HG03196 (cell line): ENCODE data around the gene ENDOU.
A peak's percentile ranks its signal among the peaks of the same experiment; 100 is the strongest.

ENCODE experiments used
- ATAC-seq: cut with Tn5 transposase; IDR thresholded peaks from one replicate; pipeline ENCODE4 v1.9.1; 2021; ENCODE audit not compliant: unreplicated experiment

Gene ENDOU

DNA sequence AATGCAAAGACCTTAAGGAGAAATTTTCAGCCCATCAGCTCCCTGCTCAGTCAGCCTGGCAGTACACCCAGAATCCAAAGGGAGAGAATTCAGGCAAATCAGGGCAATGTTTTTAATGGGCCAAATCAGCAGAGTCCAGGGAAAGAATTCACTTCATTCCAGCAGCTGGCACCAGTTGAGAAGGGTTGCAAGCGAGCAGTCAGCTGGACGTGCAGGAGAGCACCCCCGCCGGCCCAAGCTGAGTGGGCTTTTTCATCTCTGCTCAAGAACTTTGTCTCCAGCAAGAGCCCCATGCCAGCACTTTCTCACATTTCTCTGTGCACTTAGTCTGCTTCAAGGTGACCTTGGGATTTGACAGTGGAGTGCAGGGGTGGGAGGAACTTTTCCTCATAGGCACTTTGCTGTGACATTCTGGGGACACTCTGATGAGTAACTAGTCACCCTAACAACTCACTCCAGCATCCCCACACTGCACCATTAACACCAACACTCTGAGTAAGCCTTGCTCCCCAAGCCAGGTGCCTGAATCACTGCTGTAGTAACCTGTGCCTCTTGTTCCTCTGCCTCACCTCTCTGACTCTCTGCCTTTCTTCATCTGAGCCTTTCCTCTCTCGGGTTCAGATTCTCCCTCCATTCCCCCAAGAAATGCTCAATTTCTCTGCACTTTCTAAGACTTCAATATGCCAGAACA lies 2.2 kb downstream of the ENDOU start:
- no peak for ATAC-seq

- ATAC-seq: no peak
These were observed 3.0 kb downstream of the ENDOU start for GRCh38 chr12:47722136-47722834.

GRCh38 chr12:47721431-47721973 lies 3.8 kb downstream of the ENDOU start:
- no peak for ATAC-seq

- no peak for ATAC-seq
These were observed 6.8 kb downstream of the ENDOU start for GRCh38 chr12:47718531-47718930.

DNA sequence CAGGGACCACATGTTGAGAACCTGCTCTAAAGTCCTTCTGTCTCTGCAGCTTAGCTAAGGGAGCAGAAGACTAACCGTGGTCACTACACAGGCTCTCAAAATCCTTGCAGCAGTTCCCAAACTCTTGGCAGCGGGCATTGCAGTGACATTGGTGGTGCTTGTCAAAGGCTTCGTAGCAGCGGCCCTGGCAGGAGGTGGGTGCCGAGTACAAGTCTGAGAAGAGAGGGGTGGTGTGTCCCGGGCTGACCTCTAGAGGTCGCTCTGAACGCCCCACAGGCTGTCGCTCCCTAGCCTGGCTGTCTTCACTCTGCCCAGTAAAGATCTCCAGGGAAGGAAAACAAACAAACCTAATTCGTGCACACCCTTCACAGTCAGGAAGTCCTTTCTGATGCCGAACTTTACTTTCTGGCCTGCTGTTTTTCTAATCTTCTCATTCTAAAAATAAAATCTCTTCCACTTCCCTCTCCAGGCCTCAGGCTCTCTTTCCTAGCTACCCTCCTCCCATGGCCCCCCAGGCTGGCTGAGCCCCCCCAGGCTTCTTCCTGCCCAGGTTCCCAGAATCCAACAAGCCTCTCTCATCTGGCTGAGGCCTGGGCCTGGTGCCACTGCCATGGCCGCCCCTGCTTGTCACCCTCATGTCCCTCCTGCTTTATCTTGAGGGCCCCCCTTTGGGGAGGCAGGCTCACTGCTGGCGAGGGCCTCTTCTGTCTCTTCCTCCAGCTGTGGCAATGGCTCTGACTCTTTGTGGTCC lies 7.7 kb downstream of the ENDOU start:
- no peak for ATAC-seq

DNA sequence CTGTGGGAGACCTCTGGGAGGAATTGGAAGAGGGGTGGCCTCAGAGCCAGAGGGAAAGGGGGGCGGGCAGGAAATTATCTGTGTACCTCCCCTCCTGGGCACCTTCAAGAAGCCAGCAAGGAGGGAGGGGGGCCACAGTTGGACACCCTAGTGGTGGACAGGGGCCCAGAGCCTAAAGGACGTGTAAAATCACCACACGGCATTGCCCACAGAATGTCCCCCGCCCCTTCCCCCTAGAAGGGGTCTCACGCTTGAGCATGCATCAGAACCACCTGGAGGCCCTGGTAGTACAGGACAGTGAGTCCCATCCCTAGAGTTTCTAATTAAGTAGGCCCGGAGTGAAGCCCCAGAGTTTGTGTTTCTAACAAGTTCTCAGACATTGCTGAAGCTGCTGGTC lies 8.2 kb downstream of the ENDOU start:
- no peak for ATAC-seq

GRCh38 chr12:47715877-47716548 lies 9.3 kb downstream of the ENDOU start:
- no peak for ATAC-seq

DNA sequence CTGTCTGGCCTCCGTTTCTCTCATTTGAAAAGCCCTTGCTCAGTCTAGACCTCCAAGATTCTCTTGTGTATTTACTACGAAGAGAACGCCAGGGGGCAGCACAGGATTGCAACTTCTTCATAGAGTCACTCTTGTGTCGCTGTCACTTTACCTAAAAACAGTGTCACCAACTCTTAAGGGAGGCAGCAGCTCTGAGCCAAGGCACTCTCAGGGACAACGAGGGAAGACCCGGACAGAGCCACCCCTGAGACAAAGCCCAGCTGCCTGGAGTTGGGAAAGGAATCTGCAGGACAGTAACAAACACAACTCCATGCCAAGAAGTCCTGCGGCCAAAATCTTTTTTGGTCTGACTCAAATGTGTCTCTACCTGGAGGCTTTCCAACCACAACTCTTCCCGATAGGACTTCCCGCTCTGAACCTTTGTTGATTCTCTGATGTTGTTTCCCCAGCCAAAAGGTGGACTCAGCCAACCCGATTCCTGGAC lies 9.9 kb downstream of the ENDOU start:
- peak; percentile 65 for ATAC-seq

DNA sequence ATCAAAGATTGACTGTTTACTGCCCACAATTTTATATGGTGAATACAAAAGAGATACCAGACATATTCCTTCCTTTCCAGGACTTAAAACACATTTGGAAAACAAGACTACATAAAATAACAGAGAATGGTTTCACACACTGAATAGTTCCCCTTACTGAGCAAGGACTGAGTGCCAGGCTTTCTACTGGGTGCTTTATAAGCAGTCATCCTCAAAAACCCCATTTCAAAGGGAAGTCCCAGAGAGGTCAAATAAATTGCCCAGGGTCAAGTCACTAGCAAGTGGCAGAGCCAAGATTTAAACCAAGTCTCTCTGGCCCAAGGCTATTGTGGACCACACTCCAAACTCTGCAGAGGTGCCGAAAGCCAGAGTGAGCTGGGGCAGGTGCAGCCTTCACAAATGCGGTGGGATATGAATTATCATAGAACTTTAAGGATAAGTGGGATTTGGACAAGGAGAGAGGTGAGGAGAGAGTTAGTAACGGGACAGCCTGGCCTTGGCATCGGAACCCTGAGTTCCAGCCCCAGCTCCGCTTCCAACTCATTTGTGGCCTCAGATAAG lies 10.4 kb downstream of the ENDOU start:
- ATAC-seq: no peak

- ATAC-seq: no peak
These were observed 13.1 kb downstream of the ENDOU start for GRCh38 chr12:47712171-47712570.

DNA sequence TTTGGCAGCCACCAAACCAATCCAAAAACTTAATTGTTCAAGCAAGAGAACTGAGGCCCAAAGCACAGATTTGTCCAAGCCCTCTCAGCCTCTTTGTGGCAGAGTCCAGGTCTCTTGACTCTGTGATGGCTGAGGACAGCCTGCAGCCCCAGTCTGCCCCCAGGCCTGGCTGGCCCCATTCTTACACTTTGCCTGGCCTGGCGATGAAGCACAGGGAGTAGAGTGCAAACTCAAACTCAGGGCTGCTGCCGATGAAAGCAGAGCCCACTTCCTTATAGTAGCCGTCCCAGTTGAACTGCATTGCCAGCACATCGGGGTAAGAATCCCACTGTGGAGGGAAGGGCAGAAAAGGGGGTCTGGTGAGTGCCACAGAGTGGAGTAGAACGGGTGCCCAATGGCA lies 13.8 kb downstream of the ENDOU start:
- no peak for ATAC-seq

DNA sequence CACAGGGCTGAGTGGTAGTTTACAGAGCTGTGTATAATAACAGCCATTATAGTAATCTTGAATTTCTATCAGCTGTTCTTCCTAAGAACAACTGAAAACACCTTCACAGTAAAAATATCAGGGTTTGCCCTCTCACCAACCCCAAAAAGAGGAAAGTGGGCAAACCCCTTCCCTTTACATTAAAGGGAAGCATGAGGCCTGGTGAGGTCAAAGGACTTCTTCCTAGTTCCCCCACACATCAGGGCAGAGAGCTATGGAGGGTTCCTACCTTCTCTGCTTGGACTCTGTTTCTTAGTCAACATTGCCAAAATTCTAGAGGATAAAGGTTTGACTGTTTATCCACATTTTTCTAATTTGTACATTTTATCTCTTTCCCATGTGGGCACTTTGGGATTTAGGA lies 15.0 kb downstream of the ENDOU start:
- no peak for ATAC-seq

GRCh38 chr12:47709671-47710070 lies 15.6 kb downstream of the ENDOU start:
- ATAC-seq: no peak

GRCh38 chr12:47709237-47709636 lies 16.1 kb downstream of the ENDOU start:
- ATAC-seq: no peak

DNA sequence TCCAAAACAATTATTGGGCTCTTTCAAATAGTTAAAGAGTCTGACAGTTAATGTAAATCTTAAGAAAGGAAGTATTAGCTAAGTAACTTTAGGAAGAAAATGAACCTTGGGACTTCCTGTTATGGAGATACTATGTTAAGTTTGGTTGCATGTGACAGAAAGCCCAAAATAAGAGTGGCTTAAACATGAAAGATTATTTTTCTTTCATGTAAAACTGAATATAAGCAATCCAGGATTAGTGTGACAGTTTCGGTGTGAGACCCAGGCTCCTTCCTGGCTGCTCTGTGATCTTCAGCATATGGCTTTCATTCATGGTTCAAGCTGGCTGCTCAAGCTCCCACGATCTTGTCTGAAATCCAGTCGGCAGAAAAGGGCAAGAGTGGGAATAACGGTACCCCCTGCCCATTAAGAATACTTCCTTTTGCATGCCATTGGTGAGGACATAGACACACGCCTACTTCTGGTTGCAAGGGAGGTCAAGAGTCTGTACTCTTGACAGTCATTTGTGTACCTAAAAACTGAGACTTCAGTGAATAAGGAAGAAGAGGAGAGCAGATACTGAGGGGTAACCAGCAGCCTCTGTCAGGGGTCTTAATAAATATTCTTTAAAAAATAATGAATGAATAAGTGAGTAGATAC lies 17.3 kb downstream of the ENDOU start:
- no peak for ATAC-seq

DNA sequence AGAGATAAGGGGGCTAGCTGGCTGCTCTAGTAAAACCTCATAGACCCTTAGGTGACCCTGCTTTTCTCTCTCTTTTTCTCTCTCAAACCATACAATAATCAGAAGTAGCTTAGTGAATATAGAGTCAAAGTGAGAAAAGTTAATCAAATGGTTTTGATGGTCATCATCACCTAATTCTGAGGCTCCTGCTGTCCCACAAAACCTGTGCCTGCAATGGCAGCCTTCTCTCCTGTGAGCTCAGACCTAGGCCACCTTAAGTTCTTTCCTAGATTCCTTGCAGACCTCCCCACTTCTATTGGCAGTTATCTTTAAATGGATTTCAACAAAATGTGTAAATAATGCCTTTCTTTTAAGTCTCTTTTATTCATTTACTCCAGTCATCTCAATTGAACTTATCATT lies 17.9 kb downstream of the ENDOU start:
- no peak for ATAC-seq

GRCh38 chr12:47705566-47706425 lies 19.5 kb downstream of the ENDOU start, which contains the start of gene RPAP3:
Gene RPAP3, minus strand, starts transcription at chr12:47706030. Its CDS starts 3,190 bp downstream, at chr12:47702840.
- ATAC-seq: peak; percentile 78

DNA sequence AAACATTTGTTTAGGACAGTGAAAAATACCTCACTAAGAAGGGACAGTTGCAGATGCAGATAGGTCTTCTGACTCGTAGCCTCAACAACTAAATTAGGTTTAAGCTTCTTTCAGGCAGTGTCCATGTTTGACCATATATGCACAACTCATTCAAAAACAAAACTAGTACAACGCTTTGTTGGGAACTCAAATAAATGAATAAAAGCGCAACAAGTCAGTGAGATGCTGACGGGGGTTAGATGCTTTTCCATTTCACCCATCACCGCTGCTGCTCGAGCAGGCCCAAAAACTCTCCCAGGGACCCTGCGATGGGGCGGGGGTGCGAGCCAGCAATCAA lies 20.1 kb downstream of the ENDOU start:
- no peak for ATAC-seq

DNA sequence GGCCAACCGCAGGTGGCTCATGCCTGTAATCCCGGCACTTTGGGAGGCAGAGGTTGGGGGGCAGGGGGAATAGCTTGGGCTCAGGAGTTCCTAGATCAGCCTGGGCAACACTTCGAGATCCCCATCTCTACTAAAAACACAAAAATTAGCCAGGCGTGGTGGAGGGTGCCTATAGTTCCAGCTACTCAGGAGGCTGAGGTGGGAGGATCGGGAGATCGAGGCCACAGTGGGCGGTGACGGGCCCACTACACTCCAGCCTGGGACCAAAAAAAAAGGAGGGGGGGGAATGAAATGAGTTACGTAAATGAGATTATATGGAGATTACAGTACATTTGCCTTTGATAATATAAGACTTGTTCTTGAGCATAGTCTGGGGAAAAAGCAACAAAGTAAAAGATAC lies 20.6 kb downstream of the ENDOU start:
- no peak for ATAC-seq
